GM12801 (cell line): ENCODE data around the gene ABCF3.

Source experiments
- TF ChIP-seq, protein P1 (sequence below): IDR thresholded peaks from one replicate; pipeline ENCODE4 v1.5.1; 2011; ENCODE audit warnings: control low read depth; ENCODE audit not compliant: insufficient read length; ENCODE audit errors: extremely low read depth

Gene ABCF3

GRCh38 chr3:184186184-184186901, at the start of gene ABCF3:
ABCF3 (plus strand) TSS chr3:184186199; CDS start chr3:184186208, 9 bp downstream.
- TF ChIP-seq, protein P1, sequence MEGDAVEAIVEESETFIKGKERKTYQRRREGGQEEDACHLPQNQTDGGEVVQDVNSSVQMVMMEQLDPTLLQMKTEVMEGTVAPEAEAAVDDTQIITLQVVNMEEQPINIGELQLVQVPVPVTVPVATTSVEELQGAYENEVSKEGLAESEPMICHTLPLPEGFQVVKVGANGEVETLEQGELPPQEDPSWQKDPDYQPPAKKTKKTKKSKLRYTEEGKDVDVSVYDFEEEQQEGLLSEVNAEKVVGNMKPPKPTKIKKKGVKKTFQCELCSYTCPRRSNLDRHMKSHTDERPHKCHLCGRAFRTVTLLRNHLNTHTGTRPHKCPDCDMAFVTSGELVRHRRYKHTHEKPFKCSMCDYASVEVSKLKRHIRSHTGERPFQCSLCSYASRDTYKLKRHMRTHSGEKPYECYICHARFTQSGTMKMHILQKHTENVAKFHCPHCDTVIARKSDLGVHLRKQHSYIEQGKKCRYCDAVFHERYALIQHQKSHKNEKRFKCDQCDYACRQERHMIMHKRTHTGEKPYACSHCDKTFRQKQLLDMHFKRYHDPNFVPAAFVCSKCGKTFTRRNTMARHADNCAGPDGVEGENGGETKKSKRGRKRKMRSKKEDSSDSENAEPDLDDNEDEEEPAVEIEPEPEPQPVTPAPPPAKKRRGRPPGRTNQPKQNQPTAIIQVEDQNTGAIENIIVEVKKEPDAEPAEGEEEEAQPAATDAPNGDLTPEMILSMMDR: no peak

- TF ChIP-seq, protein P1: no peak
Measured at GRCh38 chr3:184140436-184140835, 45.6 kb upstream of the ABCF3 start.

DNA sequence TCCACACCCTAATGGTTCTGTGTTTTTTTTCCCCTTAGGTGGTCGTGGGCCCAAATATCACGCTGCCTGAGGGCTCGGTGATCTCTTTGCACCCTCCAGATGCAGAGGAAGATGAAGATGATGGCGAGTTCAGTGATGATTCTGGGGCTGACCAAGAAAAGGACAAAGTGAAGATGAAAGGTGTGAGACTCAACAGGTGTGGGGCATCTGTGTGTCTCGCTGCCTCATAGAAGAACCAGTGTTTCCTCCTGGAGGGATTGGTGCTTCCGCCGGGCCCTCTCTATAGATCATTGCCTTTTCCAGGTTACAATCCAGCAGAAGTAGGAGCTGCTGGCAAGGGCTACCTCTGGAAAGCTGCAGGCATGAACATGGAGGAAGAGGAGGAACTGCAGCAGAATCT, 43.8 kb upstream of the ABCF3 start:
- TF ChIP-seq, protein P1: no peak

GRCh38 chr3:184143327-184143726, 42.7 kb upstream of the ABCF3 start:
- TF ChIP-seq, protein P1: no peak

GRCh38 chr3:184144505-184144904, 41.5 kb upstream of the ABCF3 start:
- TF ChIP-seq, protein P1: no peak

- TF ChIP-seq, protein P1: no peak
Measured at GRCh38 chr3:184145111-184145524, 40.9 kb upstream of the ABCF3 start.

DNA sequence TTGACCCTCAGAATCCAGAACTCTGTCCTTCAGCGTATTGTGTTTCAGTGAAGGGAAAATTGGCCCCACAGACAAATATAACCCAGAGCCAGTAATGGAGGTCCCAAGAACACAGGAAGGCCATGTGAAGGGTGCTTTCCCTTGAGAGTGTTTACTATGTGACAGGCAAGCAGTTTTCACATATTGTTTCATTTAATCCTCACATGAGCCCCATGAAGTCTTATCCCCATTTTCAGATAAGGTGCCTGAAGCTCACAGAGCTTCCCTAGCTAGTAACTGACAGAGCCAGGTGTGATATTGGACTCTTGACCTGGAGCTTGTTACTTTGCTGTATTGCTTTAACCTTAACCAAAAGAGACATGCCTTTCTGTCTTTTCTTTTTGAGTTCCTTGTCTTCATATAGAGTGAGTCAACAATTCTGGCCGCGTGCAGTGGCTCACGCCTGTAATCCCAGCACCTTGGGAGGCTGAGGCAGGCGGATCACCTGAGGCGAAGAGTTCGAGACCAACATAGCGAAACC, 40.2 kb upstream of the ABCF3 start:
- TF ChIP-seq, protein P1: no peak
